CD4-positive, alpha-beta T cell (primary cell): ENCODE results near the gene KANSL1. TPM values are rescaled to one million over a fixed set of nuclear protein-coding genes. Genes with fewer than 3 reads are reported as not detected.
"Not testable (repeated sequence)": the region's sequence is repeated elsewhere in the genome, so short reads cannot be mapped to it uniquely, and the experiment has no call there.

Experiments used
- ATAC-seq: fragments of 200-7000 bp; cut with Tn5 transposase; one replicate; pipeline ENCODE4 v1.10.0; 2022; ENCODE audit warnings: mild to moderate bottlenecking; ENCODE audit not compliant: poor library complexity
- CTCF ChIA-PET: fragments of 350-600 bp; sonication (Branson Sonifier 250); formaldehyde crosslinking; loops from one replicate; lab custom pipeline; 2021; ENCODE audit warnings: antibody characterized with exemption, inconsistent platforms; lab: Charles Lee
- POLR2A ChIA-PET: fragments of 350-600 bp; sonication (Branson Sonifier 250); formaldehyde crosslinking; loops from one replicate; lab custom pipeline; 2021; ENCODE audit warnings: antibody characterized with exemption, inconsistent platforms; lab: Charles Lee
- DNase-seq, 14 experiments: peaks; one replicate each; pipeline ENCODE4 v3.0.0-alpha.2; 2013 to 2020; ENCODE audit warnings: mixed read lengths in 2 of 14
- H3K27ac ChIP-seq, 2 donors: one replicate each; pipeline versions ENCODE4 v1.5.1 to v1.7.0; 2013; ENCODE audit warnings: low read length in 2 of 2, low read depth in 1 of 2, mild to moderate bottlenecking in 1 of 2
- H3K27me3 ChIP-seq, 2 experiments: 1 replicate in 1 of 2; 2 replicates in 1 of 2; pipeline versions ENCODE4 v1.6.1 to v1.7.0; 2013; ENCODE audit warnings: low read length in 2 of 2, control low read depth in 1 of 2, mild to moderate bottlenecking in 1 of 2, moderate library complexity in 1 of 2; ENCODE audit not compliant: insufficient read depth in 2 of 2, control insufficient read depth in 1 of 2
- H3K36me3 ChIP-seq: one replicate; pipeline ENCODE4 v1.6.1; 2013; ENCODE audit warnings: low read length, control low read depth; ENCODE audit not compliant: insufficient read depth
- H3K4me1 ChIP-seq: one replicate; pipeline ENCODE4 v1.6.1; 2013; ENCODE audit warnings: low read length, control low read depth; ENCODE audit not compliant: insufficient read depth
- H3K4me3 ChIP-seq: one replicate; pipeline ENCODE4 v1.5.1; 2013; ENCODE audit warnings: mild to moderate bottlenecking, low read length, moderate library complexity
- H3K9me3 ChIP-seq, 2 experiments: 1 replicate in 1 of 2; 2 replicates in 1 of 2; pipeline versions ENCODE4 v1.6.1 to v1.7.0; 2013; ENCODE audit warnings: low read length in 2 of 2, mild to moderate bottlenecking in 2 of 2, control low read depth in 1 of 2, moderate library complexity in 1 of 2; ENCODE audit not compliant: control insufficient read depth in 1 of 2, insufficient read depth in 1 of 2
- H3K27ac Mint-ChIP-seq: one replicate; pipeline ENCODE4 v1.8.0; 2020; ENCODE audit warnings: mixed read lengths
- H3K27me3 Mint-ChIP-seq: one replicate; pipeline ENCODE4 v1.8.0; 2021; ENCODE audit warnings: mixed read lengths
- H3K36me3 Mint-ChIP-seq: one replicate; pipeline ENCODE4 v1.8.0; 2021; ENCODE audit warnings: low read depth, mixed read lengths
- H3K4me1 Mint-ChIP-seq: one replicate; pipeline ENCODE4 v1.8.0; 2021; ENCODE audit warnings: low read depth, mixed read lengths
- H3K4me3 Mint-ChIP-seq: one replicate; pipeline ENCODE4 v1.8.0; 2020; ENCODE audit warnings: mild to moderate bottlenecking, mixed read lengths
- H3K9me3 Mint-ChIP-seq: one replicate; pipeline ENCODE4 v1.8.0; 2020; ENCODE audit warnings: mixed read lengths
- intact Hi-C, 2 experiments: fragments of 100-400 bp; cut with DNase I in 1 of 2; cut with micrococcal nuclease in 1 of 2; formaldehyde crosslinking; loops; one replicate each; pipeline versions ENCODE4 v1.15.1 to v1.9.0; 2023 to 2025; cut with DNase I, micrococcal nuclease
- total RNA-seq, 174 experiments: library from RNA in 2 of 174; stranded (reverse) in 2 of 174; gene quantifications; one replicate each; pipeline ENCODE4 v1.2.3 and lab custom pipeline; 2021 to 2026
- TF ChIP-seq, protein P1 (sequence below): fragments of 200-600 bp; IDR thresholded peaks from one replicate; pipeline ENCODE4 v1.8.0; 2022; ENCODE audit warnings: antibody characterized with exemption, mild to moderate bottlenecking

Gene KANSL1
- total RNA-seq, 2 experiments from 2014 or later, result 122 to 125 TPM

DNA sequence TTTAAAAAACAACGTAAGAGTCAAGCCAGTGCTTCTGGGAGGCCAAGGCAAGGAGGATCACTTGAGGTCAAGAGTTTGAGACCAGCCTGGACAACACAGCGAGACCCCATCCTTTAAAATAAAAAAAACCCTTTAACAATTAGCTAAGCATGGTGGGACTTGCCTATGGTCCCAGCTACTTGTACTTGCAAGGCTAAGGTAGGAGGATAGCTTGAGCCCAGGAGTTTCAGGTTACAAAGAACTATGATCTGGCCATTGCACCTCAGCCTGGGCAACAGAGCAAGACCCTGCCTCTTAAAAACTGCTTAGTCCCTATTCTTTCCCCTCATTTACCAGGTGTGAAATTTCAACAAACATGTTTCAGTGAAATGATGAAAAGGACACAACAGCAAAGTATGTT lies 104.6 kb downstream of the KANSL1 start:
- intact Hi-C loops, result no loop called here
- Mint-ChIP-seq H3K27me3 (no peaks in the 10 kb centered on the region), H3K9me3 (no peaks in the 10 kb centered on the region), H3K4me1 (peaks cover 82% of the 10 kb centered on the region), H3K36me3 (peaks cover 68% of the 10 kb centered on the region), H3K4me3 (no peak overlapping the region), H3K27ac (peak overlapping the region; percentile 54)
- Histone ChIP-seq H3K27ac (no peak overlapping the region), H3K27me3 (no peaks in the 10 kb centered on the region), H3K9me3 (no peaks in the 10 kb centered on the region), H3K4me3 (no peak overlapping the region), H3K36me3 (peaks cover 43% of the 10 kb centered on the region), H3K4me1 (peaks cover 12% of the 10 kb centered on the region)
- TF ChIP-seq, protein P1, sequence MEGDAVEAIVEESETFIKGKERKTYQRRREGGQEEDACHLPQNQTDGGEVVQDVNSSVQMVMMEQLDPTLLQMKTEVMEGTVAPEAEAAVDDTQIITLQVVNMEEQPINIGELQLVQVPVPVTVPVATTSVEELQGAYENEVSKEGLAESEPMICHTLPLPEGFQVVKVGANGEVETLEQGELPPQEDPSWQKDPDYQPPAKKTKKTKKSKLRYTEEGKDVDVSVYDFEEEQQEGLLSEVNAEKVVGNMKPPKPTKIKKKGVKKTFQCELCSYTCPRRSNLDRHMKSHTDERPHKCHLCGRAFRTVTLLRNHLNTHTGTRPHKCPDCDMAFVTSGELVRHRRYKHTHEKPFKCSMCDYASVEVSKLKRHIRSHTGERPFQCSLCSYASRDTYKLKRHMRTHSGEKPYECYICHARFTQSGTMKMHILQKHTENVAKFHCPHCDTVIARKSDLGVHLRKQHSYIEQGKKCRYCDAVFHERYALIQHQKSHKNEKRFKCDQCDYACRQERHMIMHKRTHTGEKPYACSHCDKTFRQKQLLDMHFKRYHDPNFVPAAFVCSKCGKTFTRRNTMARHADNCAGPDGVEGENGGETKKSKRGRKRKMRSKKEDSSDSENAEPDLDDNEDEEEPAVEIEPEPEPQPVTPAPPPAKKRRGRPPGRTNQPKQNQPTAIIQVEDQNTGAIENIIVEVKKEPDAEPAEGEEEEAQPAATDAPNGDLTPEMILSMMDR, result no peak
- POLR2A ChIA-PET, result interaction anchor here (0.6 kb wide), 1 partner anchor 17 kb away, joined by 3 read pairs; no protein-coding TSS in a partner anchor
- DNase-seq, result no peak
- CTCF ChIA-PET, result interaction anchor here (1.6 to 1.9 kb wide), 2 partner anchors 98 to 105 kb away, joined by 4 to 5 read pairs; no protein-coding TSS in a partner anchor
- no peak for ATAC-seq

GRCh38 chr17:46087871-46088270 lies 105.4 kb downstream of the KANSL1 start:
- H3K4me3 Mint-ChIP-seq, POLR2A ChIA-PET, intact Hi-C loops, H3K9me3 Mint-ChIP-seq, H3K27me3 Mint-ChIP-seq, H3K27me3 ChIP-seq, DNase-seq, H3K27ac ChIP-seq, ATAC-seq, H3K4me3 ChIP-seq, H3K9me3 ChIP-seq: not testable (repeated sequence)
- H3K4me1 ChIP-seq, result peaks cover 16% of the 10 kb centered on the region
- CTCF ChIA-PET, result interaction anchor here (0.7 to 1.9 kb wide), 3 partner anchors 99 to 106 kb away, joined by 4 to 5 read pairs (median 4); partner anchors contain the start of gene KANSL1
- Mint-ChIP-seq H3K27ac (peak overlapping the region; percentile 51), H3K4me1 (peaks cover 82% of the 10 kb centered on the region), H3K36me3 (peaks cover 67% of the 10 kb centered on the region)
- H3K36me3 ChIP-seq, result peaks cover 40% of the 10 kb centered on the region

DNA sequence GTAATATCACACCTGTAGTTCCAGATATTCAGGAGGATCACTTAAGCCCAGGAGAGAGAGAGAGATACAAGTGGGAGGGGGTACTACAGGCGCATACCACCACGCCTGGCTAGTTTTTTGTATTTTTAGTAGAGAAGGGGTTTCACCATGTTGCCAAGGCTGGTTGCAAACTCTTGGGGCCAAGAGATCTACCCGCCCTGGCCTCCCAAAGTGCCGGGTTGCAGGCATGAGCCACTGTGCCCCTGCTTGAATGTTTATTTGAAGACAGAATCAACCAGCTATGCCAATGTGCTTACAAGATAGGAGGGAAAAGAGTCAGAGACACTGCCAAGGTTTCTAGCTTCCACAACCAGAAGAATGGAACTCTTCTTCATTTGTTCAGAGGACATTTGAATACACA lies 106.4 kb downstream of the KANSL1 start:
- DNase-seq (no peak), ATAC-seq (no peak)
- Histone ChIP-seq H3K9me3 (no peaks in the 10 kb centered on the region), H3K4me1 (peaks cover 14% of the 10 kb centered on the region), H3K27me3 (no peaks in the 10 kb centered on the region), H3K27ac (no peak overlapping the region), H3K4me3 (no peak overlapping the region), H3K36me3 (peaks cover 40% of the 10 kb centered on the region)
- peaks cover 67% of the 10 kb centered on the region for H3K36me3 Mint-ChIP-seq
- H3K9me3 Mint-ChIP-seq, result no peaks in the 10 kb centered on the region
- intact Hi-C loops, result no loop called here
- H3K4me1 Mint-ChIP-seq, result peaks cover 84% of the 10 kb centered on the region
- H3K4me3 Mint-ChIP-seq, result no peak overlapping the region
- H3K27ac Mint-ChIP-seq, result peak overlapping the region; percentile 1
- TF ChIP-seq, protein P1, result no peak
- POLR2A ChIA-PET, result interaction anchor here (0.6 kb wide), 1 partner anchor 99 kb away, joined by 4 read pairs; no protein-coding TSS in a partner anchor
- CTCF ChIA-PET, result interaction anchor here (1.9 kb wide), 1 partner anchor 100 kb away, joined by 5 read pairs; no protein-coding TSS in a partner anchor
- H3K27me3 Mint-ChIP-seq, result no peaks in the 10 kb centered on the region
